Endothelial cell of umbilical vein (primary cell): Measurements from ENCODE around the gene CIZ1.

Experiments used
- CTCF ChIP-seq, 2 donors: IDR thresholded peaks; 1 replicate in 1 of 2; 2 replicates in 1 of 2; pipeline ENCODE4 v1.5.1; 2011; ENCODE audit warnings: low read length in 2 of 2, mild to moderate bottlenecking in 2 of 2, moderate library complexity in 2 of 2, control low read depth in 1 of 2, inconsistent platforms in 1 of 2, low read depth in 1 of 2; ENCODE audit not compliant: insufficient read depth in 1 of 2; ENCODE audit errors: extremely low read depth in 1 of 2
- JUN ChIP-seq: IDR thresholded peaks from 2 replicates; pipeline ENCODE4 v1.6.1; 2011; ENCODE audit warnings: borderline replicate concordance, low read depth; ENCODE audit not compliant: insufficient read length, insufficient read depth

DNA sequence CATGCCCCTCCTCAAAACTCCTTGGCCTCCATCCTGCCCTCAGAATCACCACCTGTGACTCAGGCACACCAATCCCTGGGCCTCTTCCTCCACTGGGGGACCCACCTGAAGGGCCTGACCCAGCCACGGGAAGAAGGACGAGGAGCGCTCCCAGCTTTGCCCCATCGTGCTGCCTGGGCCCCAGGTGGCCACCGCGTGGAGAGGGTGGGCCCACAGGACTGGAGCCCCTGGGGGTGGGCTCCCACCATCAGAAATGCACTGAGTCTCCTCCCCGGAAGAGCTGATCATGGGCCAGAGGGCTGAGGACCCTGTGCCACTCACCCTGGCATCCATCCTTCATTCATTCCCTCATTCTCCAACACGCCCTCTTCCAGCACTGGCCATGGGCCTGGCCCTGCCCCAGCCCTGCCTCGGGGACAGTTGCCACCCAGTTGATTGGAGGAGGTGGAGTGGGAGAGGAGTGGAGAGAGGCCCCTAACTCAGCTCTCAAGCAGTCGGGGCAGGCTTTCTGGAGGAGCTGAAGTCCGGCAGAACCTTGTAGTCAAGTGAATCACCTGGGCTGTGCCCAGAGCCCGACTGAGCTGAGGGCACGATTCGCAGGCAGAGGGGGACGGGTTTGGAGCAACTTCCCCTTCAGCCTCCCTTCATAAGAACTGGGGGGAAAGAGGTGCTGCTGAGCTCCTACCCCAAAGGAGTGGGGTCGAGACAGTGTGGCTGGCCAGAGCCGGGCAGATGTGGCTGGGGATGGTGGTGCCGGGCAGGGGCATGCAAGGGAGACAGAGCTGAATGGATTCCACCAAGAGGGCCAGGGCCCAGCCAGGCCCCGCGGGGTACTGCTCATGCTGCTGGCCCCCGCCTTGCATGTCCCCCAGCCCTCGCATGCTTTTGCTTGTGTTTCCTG lies 41.4 kb upstream of the CIZ1 start:
- no peak for TF ChIP-seq CTCF (IDR thresholded peaks at IDR 0.05; ENCODE audit: extremely low read depth in 1 of 2, insufficient read depth in 1 of 2, low read depth in 1 of 2, low read length in 2 of 2)
- TF ChIP-seq JUN = no peak
